Activated effector memory CD4-positive, alpha-beta T cell treated with Interleukin-2 at 50 U/mL for 16 hours (primary cell): Measurements from ENCODE around the gene REG1B.

Source experiments
- DNase-seq: peaks from one replicate; pipeline ENCODE4 v3.0.0-alpha.2; 2020

REG1B gene

GRCh38 chr2:79087785-79088364 lies at the start of gene REG1B:
TSS of gene REG1B (minus strand) at chr2:79087993. CDS start at chr2:79087612, 381 bp downstream.
- no peak for DNase-seq

- DNase-seq: no peak
These were observed 43.9 kb upstream of the REG1B start for GRCh38 chr2:79131687-79132086.

- DNase-seq: no peak
These were observed 42.0 kb upstream of the REG1B start for GRCh38 chr2:79129804-79130203.

GRCh38 chr2:79129260-79129659 lies 41.5 kb upstream of the REG1B start:
- no peak for DNase-seq

GRCh38 chr2:79128406-79128805 lies 40.6 kb upstream of the REG1B start:
- DNase-seq: no peak

- DNase-seq: no peak
These were observed 37.9 kb upstream of the REG1B start for GRCh38 chr2:79125721-79125985.

- DNase-seq: no peak
These were observed 37.3 kb upstream of the REG1B start for GRCh38 chr2:79124907-79125720.

- no peak for DNase-seq
These were observed 34.9 kb upstream of the REG1B start for GRCh38 chr2:79122676-79123075.

- DNase-seq: no peak
These were observed 32.5 kb upstream of the REG1B start, which contains the start of gene REG1A for GRCh38 chr2:79120194-79120713. TSS of gene REG1A (plus strand) at chr2:79120488. CDS start at chr2:79120862, 374 bp downstream.

- DNase-seq: no peak
These were observed 29.5 kb upstream of the REG1B start for GRCh38 chr2:79116997-79117928.

- DNase-seq: no peak
These were observed 27.2 kb upstream of the REG1B start for GRCh38 chr2:79114797-79115494.

- DNase-seq: no peak
These were observed 24.5 kb upstream of the REG1B start for GRCh38 chr2:79112269-79112668.

GRCh38 chr2:79105259-79105658 lies 17.5 kb upstream of the REG1B start:
- DNase-seq: no peak

GRCh38 chr2:79103214-79103613 lies 15.4 kb upstream of the REG1B start:
- no peak for DNase-seq

GRCh38 chr2:79101024-79101423 lies 13.2 kb upstream of the REG1B start:
- no peak for DNase-seq

GRCh38 chr2:79100285-79100684 lies 12.5 kb upstream of the REG1B start:
- DNase-seq: no peak

- DNase-seq: no peak
These were observed 11.4 kb upstream of the REG1B start for GRCh38 chr2:79099140-79099686.

- no peak for DNase-seq
These were observed 10.1 kb upstream of the REG1B start for GRCh38 chr2:79097843-79098242.

GRCh38 chr2:79090693-79091092 lies 2.9 kb upstream of the REG1B start:
- no peak for DNase-seq

- DNase-seq: no peak
These were observed 1.5 kb downstream of the REG1B start for GRCh38 chr2:79086255-79086654.

GRCh38 chr2:79085382-79085781 lies 2.4 kb downstream of the REG1B start:
- no peak for DNase-seq

GRCh38 chr2:79084495-79085135 lies 3.2 kb downstream of the REG1B start:
- no peak for DNase-seq
